ENCODE measurements around the gene PDE8A.

Gene PDE8A

DNA sequence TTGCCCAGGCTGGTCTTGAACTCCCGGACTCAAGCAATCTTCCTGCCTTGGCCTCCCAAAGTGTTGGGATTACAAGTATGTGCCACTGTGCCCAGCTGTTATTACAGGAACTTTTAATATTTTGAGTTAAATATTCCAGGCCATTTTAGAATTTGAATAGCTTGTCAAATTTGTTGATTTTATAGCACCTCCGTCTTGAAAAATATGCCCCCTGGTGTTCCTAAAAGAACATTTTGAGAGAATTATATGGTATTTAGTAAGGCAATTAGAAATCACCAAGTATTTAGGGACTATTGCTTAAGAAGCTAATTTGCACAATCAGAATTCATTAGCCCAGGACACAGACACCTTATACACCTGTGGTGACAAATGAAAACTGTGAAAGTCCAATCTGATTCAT is 23.7 kb downstream of the PDE8A start:
- no peak overlapping the region for H3K27ac ChIP-seq
- TF ChIP-seq, protein P1, sequence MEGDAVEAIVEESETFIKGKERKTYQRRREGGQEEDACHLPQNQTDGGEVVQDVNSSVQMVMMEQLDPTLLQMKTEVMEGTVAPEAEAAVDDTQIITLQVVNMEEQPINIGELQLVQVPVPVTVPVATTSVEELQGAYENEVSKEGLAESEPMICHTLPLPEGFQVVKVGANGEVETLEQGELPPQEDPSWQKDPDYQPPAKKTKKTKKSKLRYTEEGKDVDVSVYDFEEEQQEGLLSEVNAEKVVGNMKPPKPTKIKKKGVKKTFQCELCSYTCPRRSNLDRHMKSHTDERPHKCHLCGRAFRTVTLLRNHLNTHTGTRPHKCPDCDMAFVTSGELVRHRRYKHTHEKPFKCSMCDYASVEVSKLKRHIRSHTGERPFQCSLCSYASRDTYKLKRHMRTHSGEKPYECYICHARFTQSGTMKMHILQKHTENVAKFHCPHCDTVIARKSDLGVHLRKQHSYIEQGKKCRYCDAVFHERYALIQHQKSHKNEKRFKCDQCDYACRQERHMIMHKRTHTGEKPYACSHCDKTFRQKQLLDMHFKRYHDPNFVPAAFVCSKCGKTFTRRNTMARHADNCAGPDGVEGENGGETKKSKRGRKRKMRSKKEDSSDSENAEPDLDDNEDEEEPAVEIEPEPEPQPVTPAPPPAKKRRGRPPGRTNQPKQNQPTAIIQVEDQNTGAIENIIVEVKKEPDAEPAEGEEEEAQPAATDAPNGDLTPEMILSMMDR (conservative IDR thresholded peaks at IDR 0.05) = no peak

DNA sequence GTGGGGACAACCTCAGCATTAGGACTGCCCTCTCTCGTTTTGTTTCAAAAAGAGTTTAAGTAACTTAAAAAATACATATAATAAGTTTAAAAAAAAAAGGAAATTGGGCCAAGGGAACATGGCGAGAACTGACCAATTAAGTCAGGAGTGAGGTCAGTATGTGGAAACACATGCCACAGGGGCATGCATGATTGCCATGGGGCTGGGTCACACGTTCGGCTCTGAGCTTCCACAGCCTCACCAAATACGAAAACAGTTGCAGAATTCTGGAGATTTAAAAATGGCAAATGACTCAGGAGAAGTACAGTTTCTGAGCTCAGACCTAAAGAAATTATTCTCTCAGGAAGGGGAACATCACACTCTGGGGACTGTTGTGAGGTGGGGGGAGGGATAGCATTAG is 24.1 kb downstream of the PDE8A start:
- TF ChIP-seq, protein P1 (conservative IDR thresholded peaks at IDR 0.05) = no peak
- H3K27ac ChIP-seq = no peak overlapping the region

GRCh38 chr15:85006201-85006600 is 24.5 kb downstream of the PDE8A start:
- TF ChIP-seq, protein P1 (conservative IDR thresholded peaks at IDR 0.05) = no peak
- no peak overlapping the region for H3K27ac ChIP-seq

DNA sequence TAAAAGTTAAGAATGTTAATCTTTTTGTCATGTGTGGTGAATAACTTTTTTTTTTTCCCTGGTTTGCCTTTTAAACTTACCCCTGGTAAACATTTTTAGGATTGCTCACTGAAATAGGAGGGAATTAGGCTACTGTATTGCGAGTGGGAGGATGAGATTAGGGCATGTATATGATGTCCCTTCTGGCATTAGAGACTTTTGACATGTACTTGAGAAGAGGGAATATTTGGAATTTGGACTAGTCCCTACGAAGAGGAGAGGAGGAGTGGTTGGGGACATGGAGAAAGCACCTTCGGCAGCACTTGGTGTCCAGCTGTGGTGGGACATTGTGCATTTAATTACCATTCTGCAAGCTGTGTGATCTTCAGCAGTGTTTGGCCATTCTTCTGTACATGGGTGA is 25.0 kb downstream of the PDE8A start:
- TF ChIP-seq, protein P1 (conservative IDR thresholded peaks at IDR 0.05) = no peak
- no peak overlapping the region for H3K27ac ChIP-seq

DNA sequence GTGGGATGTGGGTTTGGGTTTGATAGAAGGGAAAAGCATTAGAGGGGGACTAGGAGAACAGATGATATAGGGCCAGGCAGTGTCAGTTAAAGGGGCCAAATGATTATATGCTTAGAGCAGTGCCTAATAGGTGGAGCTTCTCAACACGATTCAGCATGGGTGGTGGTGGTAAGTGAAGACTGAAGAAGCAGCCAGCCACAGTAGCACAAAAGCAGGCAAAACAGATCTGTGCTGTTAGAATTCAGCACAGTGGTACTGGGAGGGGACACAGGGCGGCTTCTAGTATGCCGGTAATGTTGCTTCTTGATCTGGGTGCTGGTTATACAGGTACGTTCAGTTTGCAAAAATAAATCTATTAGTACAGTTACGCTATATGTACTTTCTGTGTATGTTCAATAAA is 25.5 kb downstream of the PDE8A start:
- no peak overlapping the region for H3K27ac ChIP-seq
- TF ChIP-seq, protein P1 (conservative IDR thresholded peaks at IDR 0.05) = no peak

DNA sequence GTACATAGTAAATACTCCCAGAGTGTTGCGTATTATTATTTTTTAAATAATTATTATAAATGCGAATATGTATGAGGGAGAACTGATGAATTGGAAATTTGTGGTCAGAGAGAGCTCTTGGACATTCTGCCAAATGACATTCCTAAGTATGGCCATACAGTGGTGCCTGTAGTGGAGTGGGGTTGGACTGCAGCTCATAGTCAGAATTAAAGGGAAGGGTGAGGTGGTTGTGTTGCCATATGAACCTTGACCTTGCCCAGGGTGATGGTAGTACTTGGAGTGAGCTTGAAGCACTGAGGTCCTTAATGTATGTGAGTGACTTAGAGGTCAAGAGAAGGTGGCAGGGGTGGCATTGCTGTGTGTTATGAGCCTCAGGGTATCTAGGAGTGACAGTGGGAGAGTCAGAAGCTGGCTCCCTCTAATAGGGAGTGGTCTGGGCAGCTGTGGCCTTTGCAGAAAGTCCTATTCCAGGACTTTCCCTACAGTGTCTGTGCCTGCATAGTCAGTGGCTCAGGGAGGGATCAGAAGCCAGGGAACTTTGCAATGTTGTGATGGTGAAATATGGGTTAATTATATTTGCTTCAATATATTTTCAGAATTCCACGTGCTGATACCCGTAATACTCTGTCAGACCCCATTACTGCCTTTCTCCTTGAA is 26.2 kb downstream of the PDE8A start:
- H3K27ac ChIP-seq = no peak overlapping the region
- TF ChIP-seq, protein P1 (conservative IDR thresholded peaks at IDR 0.05) = no peak

- TF ChIP-seq, protein P1 (conservative IDR thresholded peaks at IDR 0.05) = no peak
- H3K27ac ChIP-seq = no peak overlapping the region
These were observed 27.0 kb downstream of the PDE8A start for GRCh38 chr15:85008474-85009260.
